ENCODE results near the gene SLC46A2. TPM values are rescaled to one million over a fixed set of nuclear protein-coding genes. Genes with fewer than 3 reads are reported as not detected.

SLC46A2 gene
- total and polyA plus RNA-seq, 2 of the 13 experiments (the other 11 are each of a cell fraction or from before 2014, with no cell fraction given): not detected

DNA sequence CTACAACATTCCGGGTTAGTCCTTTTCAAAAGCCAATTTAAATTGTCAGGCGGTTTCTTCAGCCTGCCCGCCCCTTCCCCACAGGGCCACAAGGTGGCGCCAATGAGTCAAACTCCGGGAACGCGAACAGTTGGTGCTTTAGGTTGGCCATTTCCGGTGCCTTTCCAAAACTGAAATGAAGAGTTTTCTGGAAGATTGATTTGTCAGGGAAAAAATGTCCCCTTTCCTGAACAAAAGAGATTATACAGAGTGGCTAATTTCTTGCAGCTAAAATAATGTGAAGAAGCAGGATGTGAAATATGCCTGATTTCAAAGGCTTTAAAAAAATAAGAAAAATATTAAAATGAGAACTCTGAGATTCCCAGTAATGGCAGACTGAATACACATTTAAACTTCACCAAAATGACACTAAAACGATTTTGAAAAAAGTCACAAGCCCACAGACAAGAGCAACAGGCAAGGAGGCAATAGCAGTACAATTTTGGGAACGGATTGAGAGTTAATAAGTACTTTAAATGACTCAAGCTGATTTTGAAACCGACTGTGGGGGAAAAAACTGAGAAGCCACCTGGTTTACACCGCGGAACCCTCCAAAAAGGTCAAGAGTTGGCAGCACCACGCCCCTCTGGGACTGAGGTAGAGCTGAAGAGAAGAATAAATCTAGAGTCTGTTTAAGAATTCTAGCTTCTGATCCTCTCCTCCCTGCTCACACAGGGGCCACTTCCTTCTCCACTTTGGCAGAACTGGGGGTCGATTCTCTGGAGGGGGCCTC, 45.7 kb downstream of the SLC46A2 start (continued):
- TF ChIP-seq ZNF441 (CRISPR knock-in tag; IDR thresholded peaks at IDR 0.05; ENCODE audit: borderline replicate concordance): no peak
- no peak for TF ChIP-seq ZFP37 (CRISPR knock-in tag; IDR thresholded peaks at IDR 0.05; ENCODE audit: borderline replicate concordance)
- no peak for TF ChIP-seq ZNF317 (CRISPR knock-in tag; IDR thresholded peaks at IDR 0.05)
- TF ChIP-seq ZNF44 (CRISPR knock-in tag; IDR thresholded peaks at IDR 0.05): no peak
- no peak for TF ChIP-seq MED1 (CRISPR knock-in tag; IDR thresholded peaks at IDR 0.05)
- TF ChIP-seq IRX3 (CRISPR knock-in tag; IDR thresholded peaks at IDR 0.05; ENCODE audit: borderline replicate concordance, low read depth): no peak
- TF ChIP-seq ZIK1 (CRISPR knock-in tag; IDR thresholded peaks at IDR 0.05; ENCODE audit: borderline replicate concordance, low read depth): no peak
- TF ChIP-seq, protein P1, sequence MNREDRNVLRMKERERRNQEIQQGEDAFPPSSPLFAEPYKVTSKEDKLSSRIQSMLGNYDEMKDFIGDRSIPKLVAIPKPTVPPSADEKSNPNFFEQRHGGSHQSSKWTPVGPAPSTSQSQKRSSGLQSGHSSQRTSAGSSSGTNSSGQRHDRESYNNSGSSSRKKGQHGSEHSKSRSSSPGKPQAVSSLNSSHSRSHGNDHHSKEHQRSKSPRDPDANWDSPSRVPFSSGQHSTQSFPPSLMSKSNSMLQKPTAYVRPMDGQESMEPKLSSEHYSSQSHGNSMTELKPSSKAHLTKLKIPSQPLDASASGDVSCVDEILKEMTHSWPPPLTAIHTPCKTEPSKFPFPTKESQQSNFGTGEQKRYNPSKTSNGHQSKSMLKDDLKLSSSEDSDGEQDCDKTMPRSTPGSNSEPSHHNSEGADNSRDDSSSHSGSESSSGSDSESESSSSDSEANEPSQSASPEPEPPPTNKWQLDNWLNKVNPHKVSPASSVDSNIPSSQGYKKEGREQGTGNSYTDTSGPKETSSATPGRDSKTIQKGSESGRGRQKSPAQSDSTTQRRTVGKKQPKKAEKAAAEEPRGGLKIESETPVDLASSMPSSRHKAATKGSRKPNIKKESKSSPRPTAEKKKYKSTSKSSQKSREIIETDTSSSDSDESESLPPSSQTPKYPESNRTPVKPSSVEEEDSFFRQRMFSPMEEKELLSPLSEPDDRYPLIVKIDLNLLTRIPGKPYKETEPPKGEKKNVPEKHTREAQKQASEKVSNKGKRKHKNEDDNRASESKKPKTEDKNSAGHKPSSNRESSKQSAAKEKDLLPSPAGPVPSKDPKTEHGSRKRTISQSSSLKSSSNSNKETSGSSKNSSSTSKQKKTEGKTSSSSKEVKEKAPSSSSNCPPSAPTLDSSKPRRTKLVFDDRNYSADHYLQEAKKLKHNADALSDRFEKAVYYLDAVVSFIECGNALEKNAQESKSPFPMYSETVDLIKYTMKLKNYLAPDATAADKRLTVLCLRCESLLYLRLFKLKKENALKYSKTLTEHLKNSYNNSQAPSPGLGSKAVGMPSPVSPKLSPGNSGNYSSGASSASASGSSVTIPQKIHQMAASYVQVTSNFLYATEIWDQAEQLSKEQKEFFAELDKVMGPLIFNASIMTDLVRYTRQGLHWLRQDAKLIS (CRISPR knock-in tag; IDR thresholded peaks at IDR 0.05): no peak
- TF ChIP-seq ZNF496 (CRISPR knock-in tag; IDR thresholded peaks at IDR 0.05; ENCODE audit: insufficient replicate concordance): no peak
- TF ChIP-seq ZBTB7A (CRISPR knock-in tag; IDR thresholded peaks at IDR 0.05): no peak
- TF ChIP-seq, protein P2, sequence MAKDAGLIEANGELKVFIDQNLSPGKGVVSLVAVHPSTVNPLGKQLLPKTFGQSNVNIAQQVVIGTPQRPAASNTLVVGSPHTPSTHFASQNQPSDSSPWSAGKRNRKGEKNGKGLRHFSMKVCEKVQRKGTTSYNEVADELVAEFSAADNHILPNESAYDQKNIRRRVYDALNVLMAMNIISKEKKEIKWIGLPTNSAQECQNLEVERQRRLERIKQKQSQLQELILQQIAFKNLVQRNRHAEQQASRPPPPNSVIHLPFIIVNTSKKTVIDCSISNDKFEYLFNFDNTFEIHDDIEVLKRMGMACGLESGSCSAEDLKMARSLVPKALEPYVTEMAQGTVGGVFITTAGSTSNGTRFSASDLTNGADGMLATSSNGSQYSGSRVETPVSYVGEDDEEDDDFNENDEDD (CRISPR knock-in tag; IDR thresholded peaks at IDR 0.05; ENCODE audit: borderline replicate concordance): no peak
- no peak for TF ChIP-seq ZBTB7B (CRISPR knock-in tag; IDR thresholded peaks at IDR 0.05)
- TF ChIP-seq ZNF768 (CRISPR knock-in tag; IDR thresholded peaks at IDR 0.05): no peak
- TF ChIP-seq SNRNP70 (IDR thresholded peaks at IDR 0.05; ENCODE audit: low read depth, low read length): no peak
- TF ChIP-seq ZNF737 (CRISPR knock-in tag; IDR thresholded peaks at IDR 0.05; ENCODE audit: borderline replicate concordance): no peak
- no peak for TF ChIP-seq ZFP82 (CRISPR knock-in tag; IDR thresholded peaks at IDR 0.05; ENCODE audit: borderline replicate concordance)
- TF ChIP-seq ZNF160 (CRISPR knock-in tag; IDR thresholded peaks at IDR 0.05): no peak
- no peak for TF ChIP-seq ZNF720 (CRISPR knock-in tag; IDR thresholded peaks at IDR 0.05)
- no peak for TF ChIP-seq SP2 (CRISPR knock-in tag; IDR thresholded peaks at IDR 0.05)
- no peak for TF ChIP-seq PHF21A (CRISPR knock-in tag; IDR thresholded peaks at IDR 0.05)
- no peak for TF ChIP-seq FLYWCH1 (CRISPR knock-in tag; IDR thresholded peaks at IDR 0.05)
- TF ChIP-seq ZNF709 (CRISPR knock-in tag; IDR thresholded peaks at IDR 0.05): no peak
- TF ChIP-seq ZNF850 (CRISPR knock-in tag; conservative IDR thresholded peaks at IDR 0.05): no peak
- TF ChIP-seq, protein P3, sequence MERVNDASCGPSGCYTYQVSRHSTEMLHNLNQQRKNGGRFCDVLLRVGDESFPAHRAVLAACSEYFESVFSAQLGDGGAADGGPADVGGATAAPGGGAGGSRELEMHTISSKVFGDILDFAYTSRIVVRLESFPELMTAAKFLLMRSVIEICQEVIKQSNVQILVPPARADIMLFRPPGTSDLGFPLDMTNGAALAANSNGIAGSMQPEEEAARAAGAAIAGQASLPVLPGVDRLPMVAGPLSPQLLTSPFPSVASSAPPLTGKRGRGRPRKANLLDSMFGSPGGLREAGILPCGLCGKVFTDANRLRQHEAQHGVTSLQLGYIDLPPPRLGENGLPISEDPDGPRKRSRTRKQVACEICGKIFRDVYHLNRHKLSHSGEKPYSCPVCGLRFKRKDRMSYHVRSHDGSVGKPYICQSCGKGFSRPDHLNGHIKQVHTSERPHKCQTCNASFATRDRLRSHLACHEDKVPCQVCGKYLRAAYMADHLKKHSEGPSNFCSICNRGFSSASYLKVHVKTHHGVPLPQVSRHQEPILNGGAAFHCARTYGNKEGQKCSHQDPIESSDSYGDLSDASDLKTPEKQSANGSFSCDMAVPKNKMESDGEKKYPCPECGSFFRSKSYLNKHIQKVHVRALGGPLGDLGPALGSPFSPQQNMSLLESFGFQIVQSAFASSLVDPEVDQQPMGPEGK (CRISPR knock-in tag; IDR thresholded peaks at IDR 0.05): no peak
- TF ChIP-seq ZNF326 (CRISPR knock-in tag; IDR thresholded peaks at IDR 0.05; ENCODE audit: borderline replicate concordance): no peak
